ENCODE data around the gene DBNDD1. TPM values are rescaled to one million over a fixed set of nuclear protein-coding genes. Genes with fewer than 3 reads are reported as not detected.

DBNDD1 gene
- total and polyA plus RNA-seq, 10 of the 15 experiments (the other 5 are each of a cell fraction or from before 2014, with no cell fraction given) = 0.06 to 4.6 (median 0.55) TPM

GRCh38 chr16:89961920-89962319 is 57.3 kb downstream of the DBNDD1 start:
- 97% methylated on average over 18 of the region's 23 CpGs for WGBS (ENCODE audit: insufficient coverage, insufficient replicate concordance, low lambda C conversion rate, missing lambda C conversion rate)
- Histone ChIP-seq H3K9ac (ENCODE audit: control insufficient read depth, insufficient read depth, low read length) (no peak overlapping the region), H3K27ac (ENCODE audit: control insufficient read depth, insufficient read depth) (no peak overlapping the region), H3K27me3 (replicated peaks in 1 of 2; ENCODE audit: control insufficient read depth in 2 of 2, insufficient read depth in 2 of 2, low read length in 1 of 2) (no peaks in the 10 kb centered on the region), H4K20me1 (ENCODE audit: control insufficient read depth, insufficient read depth) (no peaks in the 10 kb centered on the region), H3K79me2 (ENCODE audit: control insufficient read depth, insufficient read depth, low read length) (no peaks in the 10 kb centered on the region), H2AFZ (ENCODE audit: control insufficient read depth, low read depth, low read length) (no peak overlapping the region), H3K4me3 (no peak overlapping the region), H3K36me3 (ENCODE audit: control insufficient read depth in 2 of 2, insufficient read depth in 2 of 2, low read length in 1 of 2) (peaks cover 0 to 5% of the 10 kb centered on the region in 2 experiments), H3K4me1 (ENCODE audit: control insufficient read depth, insufficient read depth, low read length) (no peaks in the 10 kb centered on the region), H3K4me2 (ENCODE audit: control insufficient read depth, insufficient read depth) (no peak overlapping the region), H3K9me3 (replicated peaks; ENCODE audit: control insufficient read depth, insufficient read depth, low read length) (no peaks in the 10 kb centered on the region)
- no TSS peak for BruUV-seq (replicated peaks)
- POLR2A ChIA-PET = no interaction called here
- TF ChIP-seq BRCA1 (IDR thresholded peaks at IDR 0.05; ENCODE audit: low read depth, low read length) (no peak), HCFC1 (IDR thresholded peaks at IDR 0.05; ENCODE audit: low read length) (no peak), IRF4 (IDR thresholded peaks at IDR 0.05; ENCODE audit: low read depth, low read length) (no peak), NKRF (conservative IDR thresholded peaks at IDR 0.05) (no peak), NR2C2 (IDR thresholded peaks at IDR 0.05; ENCODE audit: borderline replicate concordance, control insufficient read depth, insufficient read length, low read depth) (no peak), MEF2A (IDR thresholded peaks at IDR 0.05; ENCODE audit: insufficient read depth, low read depth, low read length) (no peak), CBFB (IDR thresholded peaks at IDR 0.05; ENCODE audit: low read depth) (no peak), ATF7 (IDR thresholded peaks at IDR 0.05; ENCODE audit: low read depth) (no peak), KLF5 (IDR thresholded peaks at IDR 0.05; ENCODE audit: partially characterized antibody) (no peak), EED (IDR thresholded peaks at IDR 0.05; ENCODE audit: low read depth) (no peak), EP300 (IDR thresholded peaks at IDR 0.05; ENCODE audit: borderline replicate concordance in 1 of 2, control insufficient read depth in 1 of 2, low read depth in 2 of 2, low read length in 2 of 2) (no peak), RELA (IDR thresholded peaks at IDR 0.05; ENCODE audit: borderline replicate concordance, partially characterized antibody) (no peak), SRF (IDR thresholded peaks at IDR 0.05; ENCODE audit: low read depth in 2 of 2, low read length in 2 of 2) (no peak), TCF7 (IDR thresholded peaks at IDR 0.05; ENCODE audit: borderline replicate concordance) (no peak), MTA2 (IDR thresholded peaks at IDR 0.05; ENCODE audit: low read depth) (no peak), CEBPZ (IDR thresholded peaks at IDR 0.05; ENCODE audit: low read depth, low read length) (no peak)
- TF ChIP-seq, protein P1, sequence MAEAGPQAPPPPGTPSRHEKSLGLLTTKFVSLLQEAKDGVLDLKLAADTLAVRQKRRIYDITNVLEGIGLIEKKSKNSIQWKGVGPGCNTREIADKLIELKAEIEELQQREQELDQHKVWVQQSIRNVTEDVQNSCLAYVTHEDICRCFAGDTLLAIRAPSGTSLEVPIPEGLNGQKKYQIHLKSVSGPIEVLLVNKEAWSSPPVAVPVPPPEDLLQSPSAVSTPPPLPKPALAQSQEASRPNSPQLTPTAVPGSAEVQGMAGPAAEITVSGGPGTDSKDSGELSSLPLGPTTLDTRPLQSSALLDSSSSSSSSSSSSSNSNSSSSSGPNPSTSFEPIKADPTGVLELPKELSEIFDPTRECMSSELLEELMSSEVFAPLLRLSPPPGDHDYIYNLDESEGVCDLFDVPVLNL (IDR thresholded peaks at IDR 0.05; ENCODE audit: low read depth, low read length) = no peak
- RAD21 ChIA-PET (ENCODE audit: unreplicated experiment) = no interaction called here
- FAIRE-seq = no peak
- in situ Hi-C loops (cut with MboI) (no loop called here), intact Hi-C loops (cut with micrococcal nuclease; ENCODE audit: unreplicated experiment) (no loop called here)
- SMC1A ChIA-PET (ENCODE audit: uncharacterized antibody, unreplicated experiment) = no interaction called here
- CTCF ChIA-PET = no interaction called here
- no peak for DNase-seq (ENCODE audit: low read depth, low spot score)
- no peak for ATAC-seq
